GM18873 (cell line): ENCODE measurements around the gene PDE8B.

Experiments
- ATAC-seq: cut with Tn5 transposase; IDR thresholded peaks from one replicate; pipeline ENCODE4 v1.9.1; 2021; ENCODE audit warnings: mild to moderate bottlenecking, moderate library complexity, moderate number of reproducible peaks; ENCODE audit not compliant: unreplicated experiment, low FRiP score

PDE8B gene

GRCh38 chr5:77282337-77283027 is 72.0 kb downstream of the PDE8B start:
- no peak for ATAC-seq

DNA sequence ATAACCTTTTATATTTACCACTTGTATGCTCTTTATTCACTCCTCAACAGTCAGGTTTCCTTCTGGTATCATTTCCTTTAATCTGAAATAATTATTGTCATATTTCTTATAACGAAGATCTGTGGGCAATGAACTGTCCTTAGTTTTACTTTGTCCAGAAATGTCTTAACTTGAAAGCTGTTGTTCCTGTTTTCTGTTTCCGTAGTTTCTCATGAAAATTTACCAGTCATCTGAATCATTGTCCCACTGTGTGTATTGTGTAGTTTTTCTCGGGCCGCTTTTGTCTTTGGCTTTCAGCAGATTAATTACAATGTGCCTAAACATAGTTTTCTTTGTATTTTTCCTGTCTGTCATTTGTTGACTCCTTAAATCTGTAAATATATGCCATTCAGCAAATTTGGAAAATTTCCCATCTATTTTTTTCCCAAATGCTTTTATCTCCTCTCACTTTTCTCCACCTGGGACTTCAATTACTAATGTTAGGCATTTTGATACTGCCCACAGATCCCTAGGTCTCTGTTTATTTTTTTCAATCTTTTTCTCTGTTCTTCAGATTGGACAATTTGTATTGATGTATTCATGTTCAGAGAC is 74.9 kb downstream of the PDE8B start:
- no peak for ATAC-seq

DNA sequence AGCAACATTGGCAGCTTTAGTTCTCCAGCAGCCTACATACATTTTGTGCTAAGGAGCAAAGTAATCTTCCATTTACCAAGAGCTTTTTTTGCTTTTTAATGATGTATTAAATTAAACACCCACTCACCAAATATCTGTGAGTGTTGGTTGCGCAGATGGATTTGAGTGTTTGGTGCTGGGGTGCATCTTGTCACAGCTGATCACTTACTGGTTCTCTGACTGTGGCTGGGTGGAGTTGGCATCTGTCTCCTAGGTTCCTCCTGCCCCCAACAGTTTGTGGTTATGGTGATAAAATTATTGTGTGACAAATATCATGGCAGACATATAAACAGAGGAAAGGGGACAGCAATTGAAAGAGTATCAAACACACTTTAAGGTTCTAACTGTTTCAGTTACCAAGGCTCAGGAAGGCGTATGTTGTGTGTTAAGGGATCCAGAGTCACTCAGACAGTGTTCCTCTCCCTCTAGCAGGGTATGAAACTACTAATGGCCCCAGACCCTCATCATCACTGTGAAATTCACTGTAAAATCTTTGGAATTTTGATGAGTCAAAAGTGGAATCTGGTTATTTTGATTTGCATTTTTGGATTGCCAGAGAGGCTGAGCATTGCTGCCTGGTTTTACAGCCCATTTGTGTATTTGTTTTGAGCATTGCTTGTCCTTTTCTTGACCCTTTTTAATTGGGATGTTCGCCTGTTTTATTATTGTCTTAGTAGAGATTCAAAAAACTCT is 81.7 kb downstream of the PDE8B start:
- ATAC-seq, result no peak

GRCh38 chr5:77294185-77294584 is 83.7 kb downstream of the PDE8B start:
- ATAC-seq, result no peak

DNA sequence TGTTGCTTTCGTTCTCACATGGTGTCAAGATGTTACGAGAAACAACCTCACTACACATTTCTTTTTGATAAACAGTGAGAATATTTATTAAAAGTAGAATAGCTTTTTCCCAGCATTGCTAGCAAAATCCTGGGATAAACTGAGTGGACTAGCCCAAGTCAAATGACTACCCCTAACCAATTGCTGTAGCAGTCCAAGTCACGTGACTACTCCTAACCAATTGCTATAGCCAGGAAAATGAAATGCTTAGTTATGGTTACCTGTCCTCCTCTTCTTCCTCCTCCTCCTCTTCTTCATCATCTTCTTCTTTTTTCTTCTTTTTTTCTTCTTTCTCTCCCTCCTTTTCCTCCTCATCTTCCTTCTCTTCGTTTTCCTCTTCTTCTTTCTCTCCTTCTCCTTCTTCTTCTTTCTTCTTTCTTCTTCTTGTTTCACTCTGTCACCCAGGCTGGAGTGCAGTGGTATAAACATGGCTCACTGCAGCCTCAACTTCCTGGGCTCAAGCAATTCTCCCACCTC is 85.4 kb downstream of the PDE8B start:
- no peak for ATAC-seq

DNA sequence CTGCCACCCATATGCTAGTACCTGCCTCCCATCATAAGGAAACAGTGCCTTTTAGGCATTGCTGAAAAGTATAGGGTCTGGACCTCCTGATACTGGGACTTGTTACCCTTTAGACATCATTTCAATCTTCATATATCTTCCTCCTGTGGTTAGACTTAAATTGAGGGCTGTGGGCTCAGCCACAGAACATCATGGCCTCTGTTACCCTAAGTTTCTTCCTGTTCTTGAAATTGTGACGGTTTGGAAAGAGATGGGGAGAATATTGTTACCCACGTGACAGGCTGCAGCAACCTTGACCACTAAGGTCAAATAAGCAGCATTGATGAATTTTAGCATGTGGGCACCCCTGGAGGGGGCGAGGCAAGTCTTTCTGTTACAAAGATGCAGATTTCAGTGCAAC is 87.7 kb downstream of the PDE8B start:
- ATAC-seq, result no peak

DNA sequence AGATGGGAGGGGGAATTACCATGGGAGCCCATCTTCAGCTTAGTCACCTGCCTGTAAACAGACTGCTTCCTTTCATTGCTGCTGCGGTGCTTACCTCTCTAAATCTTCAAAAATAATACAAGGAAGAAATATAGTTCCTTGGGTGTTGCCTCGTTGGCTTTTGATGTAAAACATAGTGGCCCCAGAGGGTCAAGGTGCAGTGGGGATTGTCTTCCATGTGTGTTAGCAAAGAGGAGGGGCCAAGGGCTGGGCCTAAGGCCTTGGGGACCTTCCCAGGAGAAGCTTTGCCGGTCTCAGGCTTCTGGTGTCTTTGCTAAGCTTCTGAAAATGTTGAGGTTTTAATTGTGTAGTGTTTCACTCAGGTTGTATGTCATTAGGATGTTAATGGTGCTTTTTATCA is 90.0 kb downstream of the PDE8B start:
- no peak for ATAC-seq

GRCh38 chr5:77301447-77301883 is 91.0 kb downstream of the PDE8B start:
- ATAC-seq, result no peak

DNA sequence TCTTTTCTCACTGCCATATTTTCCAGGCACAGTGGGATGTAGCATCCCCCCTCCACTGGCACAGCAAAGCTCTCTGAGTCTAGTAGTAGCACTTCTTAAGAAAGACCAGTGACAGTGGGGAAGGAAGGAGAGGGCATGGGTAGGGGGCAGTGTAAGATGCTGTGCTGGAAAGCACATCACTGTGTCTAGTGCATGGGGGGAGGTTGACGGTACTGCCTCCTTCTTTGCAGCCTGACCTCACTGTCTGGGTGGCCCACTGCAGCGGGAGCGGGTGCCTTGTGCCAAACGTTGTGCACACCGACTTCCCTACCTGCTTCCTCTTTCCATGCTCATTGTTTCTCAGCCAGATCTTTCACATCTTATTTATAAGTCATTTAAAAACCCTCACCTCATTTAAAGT is 91.8 kb downstream of the PDE8B start:
- no peak for ATAC-seq

GRCh38 chr5:77302653-77303052 is 92.2 kb downstream of the PDE8B start:
- no peak for ATAC-seq

- no peak for ATAC-seq
Measured at GRCh38 chr5:77304388-77304787, 93.9 kb downstream of the PDE8B start.

DNA sequence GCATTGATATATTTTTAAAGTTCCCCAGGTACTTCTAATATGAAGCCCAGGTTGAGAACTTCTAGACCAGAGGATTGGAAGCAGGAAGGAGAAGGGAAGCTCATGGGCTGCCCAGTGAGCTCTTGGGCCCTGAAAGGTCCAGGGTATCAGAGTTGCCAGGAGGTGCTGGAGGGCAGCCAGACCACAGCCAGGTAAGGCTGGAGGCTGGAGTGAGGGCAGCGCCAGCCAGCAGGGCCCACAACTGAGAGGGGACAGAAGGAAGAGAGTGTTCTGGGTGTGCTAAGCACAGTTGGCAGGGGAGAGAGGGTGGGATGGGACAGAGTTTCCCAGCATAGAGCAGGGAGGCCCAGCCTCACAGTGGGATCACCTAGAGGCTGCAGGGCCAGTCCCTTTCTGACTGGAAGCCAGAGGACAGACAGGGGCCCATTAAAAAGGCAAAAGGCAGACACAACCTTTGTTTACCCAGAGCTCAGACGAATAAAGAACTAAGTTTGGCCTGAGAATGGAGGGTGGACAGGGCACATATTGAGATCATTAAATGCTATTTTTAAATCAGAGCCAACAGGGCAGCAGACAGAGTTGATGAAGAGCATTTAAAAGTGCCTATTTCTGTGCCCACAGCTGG is 94.9 kb downstream of the PDE8B start:
- no peak for ATAC-seq

DNA sequence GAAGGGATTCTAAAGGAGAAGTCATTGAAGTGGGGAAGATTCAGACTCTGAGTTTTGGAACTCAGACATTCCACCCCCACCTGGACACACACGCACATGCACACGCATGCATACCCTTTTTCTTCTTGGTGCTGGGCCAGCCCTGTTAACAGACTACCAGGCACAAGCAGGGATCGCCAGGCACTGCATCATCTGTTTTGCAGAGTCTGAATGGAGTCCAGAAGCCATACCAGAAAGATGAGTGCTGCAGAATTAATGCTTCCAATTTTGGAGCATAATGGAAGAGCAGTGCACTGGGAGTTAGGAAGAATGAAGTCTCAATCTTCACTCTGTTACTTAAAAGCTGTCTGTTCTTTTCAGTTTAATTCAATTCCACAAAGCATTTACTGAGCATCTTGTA is 95.5 kb downstream of the PDE8B start:
- ATAC-seq, result no peak

DNA sequence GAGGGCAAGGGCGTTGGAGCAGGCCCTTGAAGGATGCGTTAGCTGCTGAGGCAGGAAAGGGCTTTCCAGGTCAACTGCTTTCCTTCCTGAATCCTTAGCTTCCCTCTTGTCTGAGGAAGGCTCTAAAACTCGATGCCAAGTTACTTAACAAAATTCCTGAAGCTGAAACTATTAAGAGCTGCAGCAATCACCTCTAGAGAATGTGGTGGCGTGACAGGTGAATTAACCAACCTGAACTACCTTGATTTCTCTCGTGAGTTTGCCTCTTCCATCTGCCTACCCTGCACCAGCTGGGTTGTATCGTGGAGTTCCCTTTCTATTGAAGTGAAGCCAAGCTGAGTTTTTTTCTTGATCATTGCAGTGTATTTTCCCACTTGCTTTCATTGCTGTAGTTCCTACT is 96.1 kb downstream of the PDE8B start:
- no peak for ATAC-seq

DNA sequence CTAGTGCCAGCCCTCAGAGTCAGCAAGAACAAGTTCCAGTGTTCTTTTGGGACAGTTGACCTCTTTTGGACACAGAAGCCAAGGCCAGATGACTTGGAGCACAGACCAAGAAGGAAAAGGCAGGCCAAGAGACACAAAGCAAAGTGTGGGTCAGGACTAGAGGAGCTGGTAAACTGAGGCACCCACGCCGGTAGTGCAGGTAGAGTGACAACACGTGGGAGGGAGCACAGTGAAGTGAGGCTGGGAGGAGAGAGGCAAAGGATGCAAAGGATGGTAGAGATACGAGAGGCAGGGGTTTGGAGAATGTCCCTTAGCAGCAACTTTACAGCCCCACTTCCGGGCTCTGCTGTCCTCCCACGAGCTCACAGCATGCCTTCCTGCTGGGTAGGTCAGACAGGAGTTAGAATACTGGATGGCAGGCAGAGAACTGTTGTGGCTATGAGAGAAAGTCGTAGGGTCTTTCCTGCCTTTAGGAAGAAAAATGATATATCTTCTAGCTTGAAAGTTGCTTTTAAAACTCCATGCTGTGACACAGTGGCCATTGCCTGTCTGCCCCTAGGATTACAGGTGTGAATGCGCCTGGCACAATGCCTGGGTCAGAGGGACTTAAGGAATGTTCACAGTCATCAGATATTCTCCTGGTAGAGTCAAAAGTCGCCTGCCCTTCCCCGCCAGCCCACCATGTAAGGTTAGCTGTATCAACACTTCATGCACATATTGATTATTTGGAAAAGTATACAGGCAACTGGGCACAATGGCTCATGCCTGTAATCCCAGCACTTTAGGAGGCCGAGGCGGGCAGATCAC is 97.9 kb downstream of the PDE8B start:
- ATAC-seq, result no peak

- no peak for ATAC-seq
Measured at GRCh38 chr5:77309140-77309539, 98.7 kb downstream of the PDE8B start.

GRCh38 chr5:77310494-77311213 is 100.2 kb downstream of the PDE8B start:
- ATAC-seq, result no peak

- ATAC-seq, result no peak
Measured at GRCh38 chr5:77311214-77311571, 100.7 kb downstream of the PDE8B start.

DNA sequence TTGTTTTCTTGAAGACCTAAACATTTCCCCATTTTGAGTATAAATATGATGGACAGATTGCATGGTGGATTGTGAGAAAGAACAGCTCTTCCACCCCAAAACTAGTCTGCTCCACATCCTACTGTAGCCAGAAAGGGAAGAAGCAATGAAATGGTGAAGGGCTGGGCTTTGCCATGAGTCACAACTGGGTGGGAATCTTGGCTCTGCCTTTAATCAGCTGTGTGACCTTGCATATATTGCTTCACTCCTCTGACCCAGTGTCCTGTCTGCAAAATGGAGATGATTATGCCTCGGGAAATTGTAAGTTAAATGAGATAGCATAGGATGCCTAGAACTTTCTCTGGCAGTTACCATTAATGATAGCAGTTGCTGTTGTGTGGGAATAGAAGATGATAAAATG is 101.9 kb downstream of the PDE8B start:
- ATAC-seq, result no peak
